ENCODE measurements around the gene STRA6. TPM values are rescaled to one million over a fixed set of nuclear protein-coding genes. Genes with fewer than 3 reads are reported as not detected.
A peak's percentile ranks its signal among the peaks of the same experiment; 100 is the strongest.

STRA6 gene
- total RNA-seq, 1 donor from 2014 or later, result 50.9 TPM

DNA sequence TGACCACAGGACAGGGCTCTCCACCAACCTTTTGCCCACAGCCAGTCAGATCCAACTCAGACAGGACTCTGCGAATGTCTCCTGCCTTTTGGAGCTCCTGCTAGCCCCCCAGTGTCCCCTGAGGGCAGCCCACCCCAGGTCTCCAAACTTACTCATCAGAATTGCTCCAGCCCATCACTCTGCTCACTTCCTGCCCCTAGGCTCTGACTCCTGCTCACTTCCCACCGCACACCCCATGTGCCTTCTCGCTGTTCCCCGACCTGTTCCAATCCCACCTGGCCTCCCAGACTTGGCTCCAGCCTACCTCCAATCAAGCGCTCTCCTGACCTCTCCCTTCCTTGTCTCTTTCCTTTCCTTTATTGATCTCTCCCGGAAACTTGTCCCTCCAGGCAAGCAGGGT, 5.9 kb upstream of the STRA6 start:
- DNase-seq (ENCODE audit: low spot score), result no peak

DNA sequence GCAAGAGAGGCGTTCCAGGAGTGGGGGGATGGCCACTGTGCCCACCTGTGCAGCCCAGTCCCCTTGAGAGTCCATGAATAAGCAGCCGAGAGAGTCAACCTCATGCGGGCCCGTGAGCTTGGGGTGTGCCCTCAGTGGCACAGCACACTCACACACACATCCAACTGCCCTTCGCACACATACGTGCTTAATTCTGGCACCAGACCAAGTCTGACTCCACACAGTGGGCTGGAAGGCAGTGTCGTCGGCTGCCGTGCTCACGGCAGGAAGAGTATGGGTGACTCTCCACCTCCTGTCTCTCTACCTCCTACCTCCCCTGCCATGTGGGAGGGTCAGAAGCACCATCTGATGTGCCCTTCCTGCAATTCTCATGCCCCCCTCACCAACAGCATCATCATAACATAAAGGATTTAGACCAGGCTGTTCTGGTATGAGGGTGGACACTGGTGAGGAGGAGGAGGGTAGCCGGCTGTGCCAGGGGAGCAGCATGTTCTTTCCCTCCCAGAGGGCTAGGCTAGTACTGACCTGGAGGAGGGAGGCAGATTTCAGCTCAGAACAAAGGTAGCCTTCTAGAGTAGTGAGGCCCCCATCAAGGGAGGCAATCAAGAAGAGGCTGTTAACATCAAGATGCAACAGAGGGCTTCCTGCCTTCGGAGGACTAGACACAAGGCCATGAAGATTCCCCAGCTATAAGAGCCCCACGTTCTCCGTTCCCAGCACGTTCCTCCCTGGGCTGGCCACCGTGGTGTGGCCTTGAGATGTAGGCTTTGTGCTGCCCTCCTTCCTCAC, 5.3 kb upstream of the STRA6 start:
- DNase-seq (ENCODE audit: low spot score), result no peak

DNA sequence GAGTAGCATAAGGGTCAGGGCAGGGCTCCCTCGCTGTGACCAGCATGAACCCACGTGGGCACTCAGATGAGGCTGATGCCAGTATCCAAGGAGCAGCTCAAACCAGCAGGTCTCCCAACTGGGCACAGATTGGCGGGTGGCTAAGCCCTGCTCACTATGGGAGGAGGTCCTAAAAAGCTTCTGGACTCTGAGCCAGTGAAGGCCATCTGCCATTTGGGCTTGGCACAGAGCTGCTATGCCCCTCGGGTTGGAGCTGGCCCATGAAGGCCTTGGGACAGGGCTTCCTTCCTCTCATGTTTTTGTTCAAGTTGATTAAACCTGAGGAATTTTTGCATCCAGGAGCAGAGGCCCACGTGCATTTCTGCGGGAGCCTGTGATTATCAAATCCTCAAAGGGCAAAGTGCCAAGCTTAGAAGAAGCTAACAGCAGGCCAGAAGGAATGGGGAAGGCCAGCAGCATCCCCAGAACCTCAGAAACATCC, 4.3 kb upstream of the STRA6 start:
- no peak for DNase-seq (ENCODE audit: low spot score)

DNA sequence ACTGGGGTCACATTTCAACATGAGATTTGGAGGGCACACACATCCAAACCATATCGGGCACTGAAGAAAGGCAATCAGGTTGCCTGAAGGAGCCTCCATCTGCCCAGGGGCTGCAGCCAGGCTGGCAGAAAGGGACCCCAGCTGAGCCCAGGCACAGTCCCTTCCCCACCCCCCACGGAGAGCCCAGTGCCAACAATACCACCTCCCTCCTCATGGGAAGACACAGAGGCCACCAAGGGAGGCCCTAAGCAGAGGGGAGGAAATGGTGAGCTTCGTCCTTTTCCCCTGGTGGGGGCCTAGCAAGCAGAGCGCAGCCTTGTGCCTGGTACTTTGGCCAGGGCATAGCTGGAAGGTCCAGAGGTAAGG, 3.0 kb upstream of the STRA6 start:
- no peak for DNase-seq (ENCODE audit: low spot score)

DNA sequence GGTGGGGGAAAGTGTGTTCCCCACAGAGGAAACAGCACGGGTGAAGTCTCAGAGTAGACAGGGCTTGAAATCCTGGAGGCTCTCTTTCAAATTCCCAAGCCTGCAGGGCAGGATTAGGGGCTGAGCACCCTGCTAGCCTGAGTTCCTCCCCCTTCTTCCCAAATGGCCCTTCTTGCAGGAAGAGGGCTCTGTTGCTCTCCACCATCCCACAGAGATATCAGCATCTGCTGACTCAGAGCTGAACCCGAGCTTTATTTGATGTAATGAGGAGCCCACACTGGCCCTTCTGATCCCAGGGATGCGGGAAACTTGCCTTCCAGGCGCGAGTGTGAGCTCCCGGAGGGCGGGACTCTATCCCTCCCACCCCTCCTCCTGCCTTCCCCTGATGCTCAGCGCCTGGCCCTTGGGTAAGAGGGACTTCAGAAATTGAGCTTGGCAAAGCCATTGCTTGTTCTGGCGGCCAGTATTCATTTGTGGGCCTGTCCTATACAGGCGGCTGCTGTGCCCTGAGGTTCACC, 1.4 kb upstream of the STRA6 start:
- DNase-seq (ENCODE audit: low spot score), result peak; percentile 67

DNA sequence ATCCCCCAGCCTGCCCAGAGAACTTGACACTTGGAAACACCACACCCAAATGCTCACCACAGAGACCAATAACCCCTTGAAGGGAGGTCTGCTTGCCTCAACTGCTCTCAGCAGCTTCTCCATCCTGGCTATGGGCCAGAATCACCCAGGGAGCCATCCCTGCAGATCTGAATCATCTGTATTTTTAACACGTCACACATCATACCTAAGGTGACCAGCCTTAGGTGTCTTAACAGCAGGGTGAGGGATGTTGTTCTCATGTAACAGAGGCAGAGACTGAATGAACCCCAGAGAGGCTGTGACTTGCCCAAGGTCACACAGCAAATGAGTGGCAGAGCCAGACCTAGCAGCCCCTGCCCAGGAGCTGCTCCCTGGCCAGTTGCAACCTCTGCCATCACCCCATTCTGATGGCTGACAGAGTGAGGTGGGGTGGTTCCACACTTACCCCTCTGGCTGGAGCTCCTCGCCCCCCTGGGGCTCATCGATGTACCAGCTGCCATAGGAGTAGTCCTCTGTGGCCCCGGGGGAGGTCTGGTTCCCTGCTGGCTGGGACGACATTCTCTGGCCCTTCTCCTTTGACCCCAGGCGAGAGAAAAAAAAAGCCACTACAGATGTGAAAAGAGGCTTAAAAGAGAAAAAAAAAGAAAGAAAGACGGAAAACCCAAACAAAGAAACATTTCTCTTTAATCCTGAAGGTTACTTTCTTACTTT, 722 bp downstream of the STRA6 start:
- no peak for DNase-seq (ENCODE audit: low spot score)

DNA sequence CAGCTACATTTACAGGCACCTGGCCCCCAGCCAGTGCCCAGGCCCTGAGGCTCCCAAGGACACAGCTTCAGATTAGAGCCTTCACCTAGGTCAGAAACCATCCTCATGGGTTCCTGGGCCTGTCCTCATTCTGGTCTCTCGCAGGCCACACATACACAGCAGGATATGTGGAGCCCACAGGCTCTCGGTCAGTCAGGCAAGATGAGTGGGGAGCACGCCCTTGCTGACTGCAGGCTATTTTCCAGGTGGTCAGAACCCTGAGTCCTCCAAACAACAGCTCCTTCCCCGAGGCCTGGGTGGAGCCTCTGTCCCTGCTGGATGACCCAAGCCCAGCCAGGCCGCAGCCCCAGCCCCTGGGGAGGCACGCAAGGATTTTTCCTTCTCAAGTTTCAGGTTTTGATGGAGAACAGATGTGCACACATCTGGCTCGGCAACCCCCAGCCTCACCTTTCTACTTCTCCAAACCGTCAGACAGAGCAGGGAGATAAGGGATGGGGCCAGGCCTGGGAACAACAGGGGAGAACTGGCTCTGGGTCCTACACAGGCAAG, 1.6 kb downstream of the STRA6 start:
- DNase-seq (ENCODE audit: low spot score), result peak; percentile 59

DNA sequence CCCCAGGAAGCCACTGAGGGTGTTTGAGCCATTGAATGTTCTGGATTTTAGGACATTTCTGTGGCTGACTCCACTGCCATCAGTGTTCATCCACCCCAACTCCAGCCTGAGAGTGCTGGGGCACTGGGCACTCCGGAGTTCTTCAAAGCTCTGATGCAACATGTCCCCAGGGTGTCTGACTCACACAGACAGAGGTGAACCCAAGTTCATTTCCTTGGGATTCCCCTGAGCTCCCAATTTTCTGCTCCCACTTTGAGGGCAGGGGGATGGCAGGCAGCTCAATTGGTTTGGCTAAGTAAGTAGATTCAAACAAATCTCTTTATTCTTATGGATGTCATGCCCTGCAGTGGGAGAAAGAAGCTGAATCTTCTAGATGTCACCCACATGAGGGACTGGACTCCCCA, 2.2 kb downstream of the STRA6 start:
- peak; percentile 80 for DNase-seq (ENCODE audit: low spot score)

DNA sequence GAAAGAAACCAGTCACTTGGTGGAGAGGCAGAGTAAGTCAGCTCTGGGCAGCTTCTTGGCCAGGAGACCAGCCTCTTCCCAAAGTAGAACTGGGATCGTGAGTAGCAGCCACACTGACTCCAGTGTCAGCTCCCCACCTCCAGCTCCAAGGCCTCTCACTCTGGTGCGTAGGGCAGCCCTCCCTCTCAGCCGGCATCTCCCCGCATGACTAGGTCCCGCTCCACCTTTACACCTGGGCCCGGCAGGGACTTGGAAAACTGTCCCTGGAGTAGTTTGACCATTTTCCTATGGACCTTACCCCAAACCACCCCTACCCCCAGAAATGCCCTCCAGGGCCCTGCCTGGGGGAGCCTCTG, 3.3 kb downstream of the STRA6 start:
- DNase-seq (ENCODE audit: low spot score), result no peak

DNA sequence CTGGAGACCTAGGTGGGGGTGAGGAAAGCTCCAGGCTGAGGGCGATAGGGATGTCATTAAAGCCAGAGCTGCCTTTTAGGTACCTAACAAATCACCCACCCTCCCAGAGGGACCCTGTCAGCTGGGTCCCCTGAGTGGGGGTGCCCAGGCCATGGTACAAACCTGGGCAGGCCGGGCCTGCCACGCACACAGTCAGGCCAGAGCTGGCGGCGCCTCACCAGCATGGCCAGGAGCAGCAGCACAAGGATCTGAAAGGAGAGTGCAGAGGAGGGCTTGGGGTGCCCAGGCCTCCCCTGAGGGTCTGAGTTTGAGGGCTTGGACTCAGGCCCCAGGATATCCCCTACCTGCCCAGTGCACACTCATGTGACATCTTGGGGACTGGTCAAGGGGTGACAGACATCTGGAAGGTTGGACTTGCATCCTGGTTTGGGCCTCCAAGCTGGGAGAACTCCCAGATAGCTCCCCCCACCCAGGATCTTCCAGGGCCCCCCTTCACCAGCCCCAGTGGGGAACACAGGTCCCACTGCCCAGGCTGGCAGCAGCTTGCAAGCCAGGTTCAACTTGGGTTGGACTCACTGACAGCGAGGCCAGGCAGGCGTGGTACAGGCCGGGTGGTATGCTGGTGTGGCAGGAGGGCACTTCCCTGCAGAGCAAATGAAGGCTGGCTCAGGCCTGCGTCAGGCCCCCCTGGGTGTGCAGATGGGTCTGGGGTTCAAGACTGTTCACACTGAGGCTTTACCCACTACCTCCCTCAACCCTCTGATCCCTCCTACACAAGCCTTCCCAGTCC, 5.2 kb downstream of the STRA6 start:
- DNase-seq (ENCODE audit: low spot score), result no peak

DNA sequence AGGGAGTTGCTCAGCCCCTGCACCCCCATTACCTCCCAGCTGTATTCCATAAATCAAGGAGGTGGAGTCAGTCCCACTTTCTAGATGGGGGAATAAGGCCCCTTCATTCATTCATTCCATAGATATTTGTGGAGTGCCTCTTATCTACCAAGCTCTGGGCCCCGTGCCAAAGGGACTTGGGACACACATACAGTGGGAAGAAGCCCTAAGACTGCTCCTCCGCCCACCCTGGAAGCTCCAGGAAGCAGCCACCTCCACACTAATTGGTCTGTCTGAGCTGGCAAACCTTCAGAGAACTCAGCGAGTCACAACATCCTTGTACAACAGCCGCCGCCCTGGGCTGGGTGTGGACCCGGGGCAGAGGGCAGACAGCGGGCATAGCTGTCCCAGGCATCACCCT, 6.4 kb downstream of the STRA6 start:
- DNase-seq (ENCODE audit: low spot score), result peak; percentile 76

DNA sequence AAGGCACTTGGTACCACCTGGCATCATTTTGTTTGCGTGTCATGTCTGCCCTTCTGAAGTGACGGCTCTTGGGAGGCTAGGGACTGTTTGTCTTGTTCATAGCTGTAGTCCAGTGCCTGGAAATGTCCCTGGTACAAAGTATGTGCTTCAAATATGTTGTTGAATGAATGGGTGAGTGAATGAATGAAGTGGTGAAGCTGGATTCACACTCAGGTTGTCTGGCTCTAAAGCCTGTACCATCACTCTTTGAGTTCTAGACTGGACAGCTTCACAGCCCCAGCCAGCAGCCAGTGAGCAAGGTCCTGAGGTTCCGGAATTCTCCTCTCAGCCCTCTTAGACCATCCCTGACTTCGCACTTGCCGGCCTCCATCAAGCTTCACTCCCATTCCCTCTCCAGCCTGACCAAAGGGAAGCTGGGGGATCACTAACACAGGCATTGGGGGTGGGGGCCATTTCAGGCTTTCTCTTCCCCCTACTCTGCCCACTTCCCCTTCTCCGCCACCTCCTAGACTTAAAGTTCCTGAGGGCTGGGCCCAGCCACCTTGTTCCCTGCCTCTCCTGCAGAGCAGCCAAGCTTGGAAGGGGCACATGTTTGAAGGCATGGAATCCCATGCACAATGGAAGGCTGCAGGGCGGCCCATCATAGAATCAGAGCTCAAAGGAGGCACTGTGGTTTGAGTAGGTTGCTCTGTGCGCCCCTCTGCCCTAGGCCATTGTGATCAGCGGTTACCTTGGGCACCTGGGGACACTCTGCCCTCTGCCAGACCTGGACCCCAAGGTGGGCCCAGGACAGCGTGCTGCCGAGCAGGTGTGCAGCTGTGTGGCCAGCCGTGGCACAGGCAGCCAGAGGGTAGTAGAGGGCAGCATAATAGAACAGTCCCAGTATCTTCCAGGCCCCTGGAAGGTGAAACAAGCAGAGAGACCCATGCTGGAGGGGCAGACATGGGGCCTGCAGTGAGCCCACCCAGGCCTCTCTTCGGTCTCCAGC, 7.7 kb downstream of the STRA6 start:
- no peak for DNase-seq (ENCODE audit: low spot score)

DNA sequence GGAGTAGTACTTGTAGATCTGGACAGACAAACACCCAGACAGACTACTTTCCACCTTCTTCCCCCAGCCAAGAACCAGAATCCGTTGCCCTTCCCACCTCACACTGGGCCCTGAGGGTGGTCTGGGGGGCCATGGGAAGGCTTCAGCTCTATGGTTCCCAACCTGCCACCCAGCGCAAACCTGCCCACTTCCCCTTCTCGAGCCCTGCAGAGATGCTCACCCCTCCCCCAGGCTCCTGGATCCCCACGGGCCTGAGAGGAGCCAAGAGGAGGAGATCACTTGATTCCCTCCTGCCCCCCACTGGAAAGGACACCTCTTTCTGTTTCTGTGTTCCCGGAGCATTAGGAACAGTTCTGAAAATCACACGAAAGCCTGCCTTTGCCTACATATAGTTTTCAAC, 8.7 kb downstream of the STRA6 start:
- DNase-seq (ENCODE audit: low spot score), result no peak

DNA sequence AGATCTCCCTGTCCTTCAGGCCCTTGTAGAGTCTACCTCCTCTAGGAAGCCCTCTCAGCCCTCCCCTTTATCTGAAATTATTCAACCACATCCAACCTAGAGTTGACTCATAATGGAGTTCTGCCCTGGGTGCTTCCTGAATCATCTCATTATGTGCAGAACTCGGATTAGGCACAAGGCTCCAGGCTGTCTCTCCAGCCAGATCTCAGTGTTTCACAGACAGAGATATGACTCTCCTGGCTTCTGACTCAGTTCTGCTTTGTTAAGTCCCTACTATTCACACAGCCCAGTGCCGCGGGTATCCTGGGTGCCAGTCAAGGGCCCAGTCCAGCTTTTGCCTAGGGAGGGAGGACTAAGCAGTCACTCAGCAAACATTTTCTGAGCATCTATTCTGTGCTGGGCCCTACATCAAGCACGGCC, 9.3 kb downstream of the STRA6 start:
- no peak for DNase-seq (ENCODE audit: low spot score)

DNA sequence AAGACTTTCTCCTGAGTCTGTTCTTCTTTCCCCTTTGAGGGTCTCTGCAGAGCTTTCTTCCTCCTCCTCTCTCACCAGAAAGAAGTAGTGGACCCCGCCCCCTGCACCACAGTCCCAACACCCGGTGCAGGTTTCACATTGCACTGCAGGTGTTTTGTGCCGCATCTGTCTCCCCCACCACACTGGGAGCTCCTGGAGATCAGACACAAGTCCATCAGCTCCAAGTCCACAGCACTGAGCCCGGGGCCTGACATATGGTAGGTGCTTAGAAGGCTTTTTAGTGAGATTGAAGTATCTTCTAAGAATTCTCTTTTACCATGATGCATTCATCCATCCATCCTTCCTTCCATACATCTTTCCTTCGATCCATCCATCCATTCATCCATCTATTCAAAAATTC, 9.8 kb downstream of the STRA6 start:
- DNase-seq (ENCODE audit: low spot score), result no peak

DNA sequence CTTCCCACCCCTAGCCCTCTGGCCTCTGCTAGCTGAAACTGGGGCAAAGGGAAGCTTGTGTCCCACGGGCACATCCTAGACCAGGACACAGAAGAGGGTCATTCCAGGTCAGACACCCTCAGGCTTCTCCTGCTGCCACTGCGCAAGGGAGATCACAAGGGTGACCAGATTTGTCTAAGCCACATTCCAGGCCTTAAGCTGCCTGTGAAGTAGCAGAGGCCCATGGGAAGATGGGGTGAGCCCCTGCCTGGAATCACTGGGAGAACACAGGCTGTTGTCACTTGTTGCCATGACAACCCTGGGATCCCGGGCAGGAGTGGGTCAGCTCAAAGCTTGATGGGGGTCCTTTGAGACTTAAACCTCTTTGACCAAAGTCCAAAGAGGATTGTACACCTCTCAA, 10.8 kb downstream of the STRA6 start:
- DNase-seq (ENCODE audit: low spot score), result no peak

DNA sequence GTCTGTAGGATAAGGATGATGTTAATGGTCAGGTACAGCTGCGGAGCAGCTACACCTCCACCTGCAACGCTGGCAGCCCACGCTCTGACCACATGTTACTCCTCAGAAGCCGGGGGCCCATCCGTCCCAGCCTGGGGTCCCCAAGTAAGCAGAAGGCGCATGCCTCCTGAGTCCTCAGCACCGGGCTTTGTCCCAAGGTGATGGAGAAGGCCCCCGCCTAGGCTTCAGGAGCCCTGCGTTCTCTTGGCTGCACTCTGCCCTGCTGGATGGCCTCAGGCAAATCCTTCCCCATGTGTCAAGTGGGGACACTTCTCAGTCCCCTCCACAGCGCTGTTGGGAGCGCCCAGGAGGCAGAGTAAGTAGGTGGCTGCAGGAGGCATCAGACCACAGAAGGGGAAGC, 14.4 kb downstream of the STRA6 start:
- no peak for DNase-seq (ENCODE audit: low spot score)

DNA sequence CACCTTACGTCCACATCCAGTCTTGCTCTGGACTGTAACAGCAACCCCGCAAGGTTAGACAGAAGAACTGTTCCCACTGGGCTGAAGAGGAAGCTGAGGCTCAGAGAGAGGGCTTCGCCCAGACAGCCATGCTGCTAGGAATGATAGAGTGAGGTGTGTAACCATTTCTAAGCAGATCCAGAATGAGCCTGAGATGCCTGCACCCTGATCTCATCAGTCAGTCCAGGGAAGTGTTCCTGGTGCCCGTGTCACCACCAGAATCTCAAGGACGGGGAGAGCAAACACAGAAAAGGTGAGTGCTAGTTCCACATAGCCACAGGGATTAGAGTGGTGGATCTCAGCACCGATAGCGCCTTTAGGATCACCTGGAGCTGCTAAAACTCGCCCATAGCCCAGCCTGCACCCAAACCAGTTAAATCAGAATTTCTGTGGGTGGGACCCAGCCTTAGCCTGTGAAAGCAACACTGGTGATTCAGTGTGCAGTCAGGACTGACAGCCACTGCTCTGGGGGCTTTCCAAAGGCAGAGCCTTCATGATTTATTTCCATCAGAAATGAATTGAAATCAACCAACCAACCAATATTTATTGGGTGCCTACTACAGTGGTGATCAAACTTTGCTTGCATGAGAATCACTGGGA, 16.8 kb downstream of the STRA6 start:
- no peak for DNase-seq (ENCODE audit: low spot score)

DNA sequence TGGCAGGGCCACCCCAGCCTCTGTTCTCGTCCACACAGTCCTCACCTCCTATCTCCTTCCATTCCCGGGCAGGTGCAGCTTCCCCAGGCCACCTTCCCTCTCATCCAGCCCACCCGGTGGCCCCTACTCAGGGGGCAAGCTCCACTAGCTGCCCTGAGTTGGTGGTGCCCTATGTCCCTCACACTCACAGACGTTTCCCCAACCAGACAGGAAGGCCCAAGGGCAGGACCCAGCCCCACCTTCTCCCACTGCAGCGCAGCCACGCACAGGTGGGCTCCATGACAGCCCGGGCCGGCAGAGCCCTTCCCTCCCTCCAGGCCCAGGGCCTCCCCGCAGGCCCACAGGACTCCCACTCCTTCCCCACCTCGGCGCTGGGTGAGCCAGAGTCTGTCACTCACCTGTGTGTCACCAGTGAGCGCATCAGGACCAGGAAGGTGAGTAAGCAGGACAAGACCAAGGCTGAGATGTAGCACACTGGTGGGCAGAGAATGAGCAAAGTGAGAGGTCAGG, 17.9 kb downstream of the STRA6 start:
- DNase-seq (ENCODE audit: low spot score), result no peak

DNA sequence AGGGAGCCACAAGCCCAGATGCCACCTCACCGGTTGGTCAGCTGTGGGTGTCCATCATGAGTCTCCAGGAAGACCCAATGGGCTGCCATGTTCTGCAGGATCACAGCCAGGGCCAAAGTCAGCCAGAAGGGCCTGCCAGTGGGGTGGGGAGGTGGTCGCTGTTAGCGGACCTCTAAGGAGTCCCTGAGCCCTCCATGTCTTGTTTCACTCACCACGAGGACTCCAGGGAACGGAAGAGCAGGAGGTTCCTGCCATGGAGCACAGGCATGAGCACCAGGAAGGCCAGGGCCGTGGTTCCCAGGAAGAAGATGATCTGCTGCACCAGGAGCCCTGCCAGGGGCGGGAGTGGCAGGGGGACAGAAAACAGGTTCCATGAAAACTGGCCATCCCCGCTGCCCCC, 20.5 kb downstream of the STRA6 start:
- DNase-seq (ENCODE audit: low spot score), result no peak

Data from ureter (tissue), 1 donor.